Measurements from ENCODE around the gene TRIP4. TPM values are rescaled to one million over a fixed set of nuclear protein-coding genes. Genes with fewer than 3 reads are reported as not detected.

TRIP4 gene
- total RNA-seq, 1 experiment from 2014 or later, result 18.3 TPM

DNA sequence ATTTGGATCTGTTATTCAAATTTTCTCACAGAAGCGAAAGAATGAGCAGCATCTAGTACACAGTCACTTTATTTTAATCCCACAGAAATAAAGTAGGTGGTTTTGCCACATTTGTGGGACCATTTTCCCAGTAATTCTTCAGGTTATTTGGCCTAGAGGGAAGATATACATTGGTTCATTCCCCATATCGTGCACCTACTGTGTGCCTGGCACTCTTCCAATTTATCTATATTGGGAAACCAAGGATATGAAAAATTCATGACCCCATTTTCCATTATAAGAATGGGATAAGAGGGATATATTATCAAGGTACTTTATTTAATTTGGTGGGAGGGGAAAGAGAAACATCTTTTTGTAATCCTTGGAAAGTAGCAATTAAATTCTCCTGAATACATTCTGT is 35.1 kb downstream of the TRIP4 start:
- no TSS peak for BruUV-seq (replicated peaks)
- TF ChIP-seq SIN3A (IDR thresholded peaks at IDR 0.05; ENCODE audit: low read depth), result no peak
- TF ChIP-seq ZNF274 (IDR thresholded peaks at IDR 0.05; ENCODE audit: low read depth, low read length), result no peak
- TF ChIP-seq CBX3 (IDR thresholded peaks at IDR 0.05; ENCODE audit: low read depth), result no peak
- TF ChIP-seq, protein P1, sequence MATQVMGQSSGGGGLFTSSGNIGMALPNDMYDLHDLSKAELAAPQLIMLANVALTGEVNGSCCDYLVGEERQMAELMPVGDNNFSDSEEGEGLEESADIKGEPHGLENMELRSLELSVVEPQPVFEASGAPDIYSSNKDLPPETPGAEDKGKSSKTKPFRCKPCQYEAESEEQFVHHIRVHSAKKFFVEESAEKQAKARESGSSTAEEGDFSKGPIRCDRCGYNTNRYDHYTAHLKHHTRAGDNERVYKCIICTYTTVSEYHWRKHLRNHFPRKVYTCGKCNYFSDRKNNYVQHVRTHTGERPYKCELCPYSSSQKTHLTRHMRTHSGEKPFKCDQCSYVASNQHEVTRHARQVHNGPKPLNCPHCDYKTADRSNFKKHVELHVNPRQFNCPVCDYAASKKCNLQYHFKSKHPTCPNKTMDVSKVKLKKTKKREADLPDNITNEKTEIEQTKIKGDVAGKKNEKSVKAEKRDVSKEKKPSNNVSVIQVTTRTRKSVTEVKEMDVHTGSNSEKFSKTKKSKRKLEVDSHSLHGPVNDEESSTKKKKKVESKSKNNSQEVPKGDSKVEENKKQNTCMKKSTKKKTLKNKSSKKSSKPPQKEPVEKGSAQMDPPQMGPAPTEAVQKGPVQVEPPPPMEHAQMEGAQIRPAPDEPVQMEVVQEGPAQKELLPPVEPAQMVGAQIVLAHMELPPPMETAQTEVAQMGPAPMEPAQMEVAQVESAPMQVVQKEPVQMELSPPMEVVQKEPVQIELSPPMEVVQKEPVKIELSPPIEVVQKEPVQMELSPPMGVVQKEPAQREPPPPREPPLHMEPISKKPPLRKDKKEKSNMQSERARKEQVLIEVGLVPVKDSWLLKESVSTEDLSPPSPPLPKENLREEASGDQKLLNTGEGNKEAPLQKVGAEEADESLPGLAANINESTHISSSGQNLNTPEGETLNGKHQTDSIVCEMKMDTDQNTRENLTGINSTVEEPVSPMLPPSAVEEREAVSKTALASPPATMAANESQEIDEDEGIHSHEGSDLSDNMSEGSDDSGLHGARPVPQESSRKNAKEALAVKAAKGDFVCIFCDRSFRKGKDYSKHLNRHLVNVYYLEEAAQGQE (IDR thresholded peaks at IDR 0.05; ENCODE audit: low read depth), result no peak
- TF ChIP-seq EZH2 (IDR thresholded peaks at IDR 0.05), result no peak
- no peak for TF ChIP-seq ELF1 (IDR thresholded peaks at IDR 0.05; ENCODE audit: borderline replicate concordance, low read depth)
- no peak for TF ChIP-seq JUND (IDR thresholded peaks at IDR 0.05)
- TF ChIP-seq POLR2AphosphoS5 (IDR thresholded peaks at IDR 0.05; ENCODE audit: low read depth, low read length), result no peak
- TF ChIP-seq ZFX (IDR thresholded peaks at IDR 0.05), result no peak
- Histone ChIP-seq H3K4me1 (ENCODE audit: control insufficient read depth in 1 of 2, insufficient read depth in 2 of 2, low read length in 2 of 2) (no peaks in the 10 kb centered on the region), H3K27me3 (ENCODE audit: insufficient read depth, low read length) (no peaks in the 10 kb centered on the region), H3K9ac (ENCODE audit: low read length) (no peak overlapping the region), H3K4me3 (replicated peaks in 1 of 2; ENCODE audit: low read depth in 1 of 2, low read length in 2 of 2) (no peak overlapping the region), H3K79me2 (ENCODE audit: insufficient read depth, low read length) (no peaks in the 10 kb centered on the region), H3K4me2 (ENCODE audit: low read length) (no peak overlapping the region), H2AFZ (ENCODE audit: low read depth, low read length, poor library complexity, severe bottlenecking) (no peak overlapping the region), H3K36me3 (ENCODE audit: control insufficient read depth in 1 of 2, insufficient read depth in 2 of 2, low read length in 2 of 2) (peaks cover 4 to 11% of the 10 kb centered on the region in 2 experiments; a peak in 2 of 4 replicates), H3K27ac (ENCODE audit: low read depth, low read length) (no peak overlapping the region), H4K20me1 (ENCODE audit: insufficient read depth) (no peaks in the 10 kb centered on the region), H3K9me2 (ENCODE audit: insufficient read depth) (no peaks in the 10 kb centered on the region), H3K9me3 (ENCODE audit: control insufficient read depth in 1 of 2, insufficient read depth in 1 of 2, low read depth in 1 of 2, low read length in 2 of 2) (no peaks in the 10 kb centered on the region)
- RAD21 ChIA-PET (ENCODE audit: low non-redundant PET in 1 of 2, low total read pairs in 2 of 2, uncharacterized antibody in 2 of 2, unreplicated experiment in 2 of 2), result no interaction called here
- DNase-seq (ENCODE audit: low read depth, low spot score) (no peak), ATAC-seq (no peak)
- intact Hi-C loops (cut with micrococcal nuclease), result no loop called here
- CTCF ChIA-PET, result no interaction called here
- POLR2A ChIA-PET, result no interaction called here

Data from HCT116 (cell line).